Astrocyte of the cerebellum (primary cell): Measurements from ENCODE around the gene TTC32.
"Not testable (repeated sequence)": the region's sequence is repeated elsewhere in the genome, so short reads cannot be mapped to it uniquely, and the experiment has no call there.

Experiments used
- DNase-seq: peaks from one replicate; pipeline ENCODE4 v3.0.0-alpha.2; 2011; ENCODE audit warnings: low read depth
- H3K4me3 ChIP-seq: 2 replicates; pipeline ENCODE4 v1.5.1; 2011; ENCODE audit warnings: mild to moderate bottlenecking, low read depth, low read length, moderate library complexity
- CTCF ChIP-seq: IDR thresholded peaks from 2 replicates; pipeline ENCODE4 v1.5.1; 2012; ENCODE audit warnings: low read length, low read depth, moderate library complexity, mild to moderate bottlenecking; ENCODE audit errors: missing control alignments
- in situ Hi-C: cut with HindIII; loops from 2 replicates; pipeline ENCODE4 v1.10.0; 2017; ENCODE audit warnings: low sequenced_read_pairs

TTC32 gene

GRCh38 chr2:19893520-19894133 is 8.2 kb downstream of the TTC32 start:
- no peak for TF ChIP-seq CTCF
- no peak overlapping the region for H3K4me3 ChIP-seq
- in situ Hi-C loops, result no loop called here
- no peak for DNase-seq

GRCh38 chr2:19891971-19892370 is 9.8 kb downstream of the TTC32 start:
- in situ Hi-C loops, H3K4me3 ChIP-seq, DNase-seq: not testable (repeated sequence)

- in situ Hi-C loops, result no loop called here
- H3K4me3 ChIP-seq, result no peak overlapping the region
- no peak for TF ChIP-seq CTCF
- DNase-seq, result no peak
Observed at GRCh38 chr2:19890104-19890503, 11.7 kb downstream of the TTC32 start.

DNA sequence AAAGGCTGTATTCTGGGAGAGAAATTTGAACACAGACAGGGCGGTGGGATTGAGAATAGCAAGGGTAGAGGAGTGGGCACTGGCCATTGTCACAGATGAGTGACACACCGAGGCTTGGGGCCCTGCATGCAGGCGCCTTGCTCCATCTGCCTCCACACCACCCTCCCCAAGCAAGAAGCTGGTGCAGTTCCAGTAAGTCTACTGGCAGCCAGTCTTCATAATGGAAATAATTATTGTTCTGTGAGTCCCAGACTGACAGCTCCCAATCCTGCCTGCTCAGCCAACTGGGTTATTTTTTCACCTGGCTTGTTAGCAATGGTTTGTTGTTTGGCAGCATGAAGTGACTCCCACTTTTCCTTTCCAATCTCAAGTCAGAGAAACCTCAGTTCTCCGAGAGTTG is 13.0 kb downstream of the TTC32 start:
- in situ Hi-C loops, result no loop called here
- no peak for TF ChIP-seq CTCF
- no peak overlapping the region for H3K4me3 ChIP-seq
- no peak for DNase-seq

- in situ Hi-C loops, result no loop called here
- TF ChIP-seq CTCF, result no peak
- no peak for DNase-seq
- no peak overlapping the region for H3K4me3 ChIP-seq
Observed at GRCh38 chr2:19887510-19887909, 14.3 kb downstream of the TTC32 start.

DNA sequence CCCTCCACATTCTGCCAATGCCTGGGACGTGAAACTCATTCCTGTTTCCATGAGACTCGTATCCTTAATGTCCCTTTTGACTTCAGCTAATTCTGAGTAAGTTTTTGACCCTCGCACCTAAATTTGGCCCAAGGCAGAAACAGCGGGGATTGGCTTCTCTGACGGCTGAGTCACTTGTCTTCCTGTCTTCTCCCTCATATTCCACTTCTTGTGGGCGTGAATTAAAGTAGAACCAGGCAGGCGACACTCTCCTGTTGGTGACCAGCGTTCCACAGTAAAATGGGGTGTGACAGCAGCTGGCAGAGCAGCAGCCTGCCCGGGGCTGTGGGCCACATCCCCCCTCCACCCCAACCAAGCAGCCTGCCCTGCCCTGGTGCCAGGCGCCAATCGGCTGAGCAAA is 15.5 kb downstream of the TTC32 start:
- TF ChIP-seq CTCF, result no peak
- in situ Hi-C loops, result no loop called here
- H3K4me3 ChIP-seq, result no peak overlapping the region
- DNase-seq, result no peak

DNA sequence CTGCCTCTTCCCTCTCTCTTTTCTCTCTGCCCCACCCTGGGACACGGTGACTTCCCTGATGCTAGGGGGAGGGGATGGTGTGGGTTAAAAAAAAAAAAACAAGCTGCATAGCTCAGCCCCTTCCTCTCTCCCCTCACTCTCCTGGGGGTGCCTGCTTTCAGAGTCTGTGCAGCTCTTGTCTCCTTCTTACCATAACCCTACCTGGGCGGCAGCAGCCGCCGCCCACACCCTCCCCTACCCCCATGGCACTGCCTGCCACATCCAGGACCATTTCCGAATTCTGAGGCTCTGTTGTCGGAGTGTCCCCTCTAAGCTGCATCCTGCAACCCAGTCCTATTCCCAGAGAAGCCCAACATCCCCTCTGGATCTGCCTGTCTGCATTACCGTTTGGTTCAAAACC is 16.0 kb downstream of the TTC32 start:
- no peak for TF ChIP-seq CTCF
- no peak for DNase-seq
- in situ Hi-C loops, result no loop called here
- no peak overlapping the region for H3K4me3 ChIP-seq
